Activated T-cell treated with anti-CD3 and anti-CD28 coated beads, Interleukin-2, amount 50 U/mL, for 4 hours (primary cell): Measurements from ENCODE around the gene SOHLH2. TPM values are rescaled to one million over a fixed set of nuclear protein-coding genes. Genes with fewer than 3 reads are reported as not detected.

Experiments used
- ATAC-seq, 2 donors: fragments of 200-7000 bp; cut with Tn5 transposase; one replicate each; pipeline ENCODE4 v1.10.0; 2021
- DNase-seq: peaks from one replicate; pipeline ENCODE4 v3.0.0-alpha.2; 2020
- H3K27me3 Mint-ChIP-seq: one replicate; pipeline ENCODE4 v1.8.0; 2021; ENCODE audit warnings: low read depth, mixed read lengths
- H3K36me3 Mint-ChIP-seq: one replicate; pipeline ENCODE4 v1.8.0; 2022; ENCODE audit warnings: mixed read lengths; ENCODE audit not compliant: insufficient read depth
- H3K4me1 Mint-ChIP-seq: one replicate; pipeline ENCODE4 v1.8.0; 2021; ENCODE audit warnings: low read depth, mixed read lengths
- H3K4me3 Mint-ChIP-seq: one replicate; pipeline ENCODE4 v1.8.0; 2021; ENCODE audit warnings: mild to moderate bottlenecking, moderate library complexity, mixed read lengths
- H3K9me3 Mint-ChIP-seq: one replicate; pipeline ENCODE4 v1.8.0; 2021; ENCODE audit warnings: mixed read lengths
- total RNA-seq, 3 donors: library from RNA; stranded (reverse); gene quantifications; one replicate each; pipeline ENCODE4 v1.2.1, GENCODE V29; 2021

SOHLH2 gene
- total RNA-seq, 3 donors from 2014 or later, result not detected

DNA sequence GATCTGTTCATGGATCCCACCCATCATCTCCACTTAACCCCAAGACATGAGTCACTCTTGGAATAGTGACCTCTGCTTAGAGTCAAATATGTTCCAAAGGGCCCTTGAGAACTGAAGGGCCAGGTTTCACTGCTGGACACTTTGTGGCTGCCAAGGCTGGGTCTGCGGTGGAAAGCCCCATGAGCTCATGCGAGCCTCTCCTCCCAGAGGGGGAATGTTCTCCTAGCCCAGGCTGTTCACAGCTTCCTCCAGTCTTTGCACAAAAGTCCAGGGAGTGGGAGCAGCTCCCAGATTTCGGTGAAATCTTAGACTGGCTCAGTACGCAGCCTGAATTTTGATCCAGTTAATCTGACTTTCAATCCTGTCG lies 82.4 kb downstream of the SOHLH2 start:
- DNase-seq (no peak), ATAC-seq (no peak)
- H3K36me3 Mint-ChIP-seq, result no peaks in the 10 kb centered on the region
- no peak overlapping the region for H3K4me3 Mint-ChIP-seq
- H3K27me3 Mint-ChIP-seq, result peaks cover 30% of the 10 kb centered on the region
- no peaks in the 10 kb centered on the region for H3K4me1 Mint-ChIP-seq
- H3K9me3 Mint-ChIP-seq, result no peaks in the 10 kb centered on the region

DNA sequence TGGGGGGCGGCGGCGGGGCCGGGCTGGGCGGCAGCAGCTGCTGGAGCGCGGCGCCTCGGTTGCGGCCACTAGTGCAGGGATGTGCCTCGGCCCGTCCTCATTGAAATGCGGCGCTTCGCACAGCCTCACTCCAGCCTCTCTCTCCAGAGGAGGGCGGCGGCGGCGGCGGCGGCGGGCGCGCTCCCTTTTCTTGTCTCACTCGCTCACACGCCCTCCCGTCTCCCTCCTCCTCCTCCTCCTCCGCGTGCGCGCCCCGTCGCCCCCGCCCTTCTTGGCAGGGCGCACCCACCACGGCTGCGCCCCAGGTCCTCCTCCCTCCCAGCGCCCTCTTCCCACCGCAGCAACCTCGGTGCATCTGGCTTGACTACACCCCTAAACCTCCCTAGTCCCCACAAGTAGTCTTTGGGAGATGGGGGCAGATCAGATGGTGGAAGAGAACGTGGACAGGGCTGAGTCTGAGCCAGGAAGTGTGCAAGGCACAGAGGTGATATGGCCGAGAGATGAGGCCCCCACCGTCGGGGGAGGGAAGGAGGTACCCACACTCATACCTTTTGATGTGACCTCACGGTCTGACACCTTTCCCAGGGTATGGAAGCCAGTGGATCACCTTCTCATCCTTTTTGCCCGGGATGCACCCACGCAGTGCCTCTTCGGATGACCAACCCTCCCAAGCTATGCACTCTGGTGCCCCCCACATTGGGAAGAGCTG lies 83.0 kb downstream of the SOHLH2 start, which contains the start of gene DCLK1:
Gene DCLK1, minus strand, starts transcription at position 161 of the 709 bp plus-strand sequence.
- DNase-seq (no peak), ATAC-seq (peak in 1 of 2 donors; percentile 40)
- Mint-ChIP-seq H3K9me3 (no peaks in the 10 kb centered on the region), H3K4me1 (no peaks in the 10 kb centered on the region), H3K36me3 (no peaks in the 10 kb centered on the region), H3K4me3 (no peak within 1 kb of the TSS), H3K27me3 (peaks cover 30% of the 10 kb centered on the region)

DNA sequence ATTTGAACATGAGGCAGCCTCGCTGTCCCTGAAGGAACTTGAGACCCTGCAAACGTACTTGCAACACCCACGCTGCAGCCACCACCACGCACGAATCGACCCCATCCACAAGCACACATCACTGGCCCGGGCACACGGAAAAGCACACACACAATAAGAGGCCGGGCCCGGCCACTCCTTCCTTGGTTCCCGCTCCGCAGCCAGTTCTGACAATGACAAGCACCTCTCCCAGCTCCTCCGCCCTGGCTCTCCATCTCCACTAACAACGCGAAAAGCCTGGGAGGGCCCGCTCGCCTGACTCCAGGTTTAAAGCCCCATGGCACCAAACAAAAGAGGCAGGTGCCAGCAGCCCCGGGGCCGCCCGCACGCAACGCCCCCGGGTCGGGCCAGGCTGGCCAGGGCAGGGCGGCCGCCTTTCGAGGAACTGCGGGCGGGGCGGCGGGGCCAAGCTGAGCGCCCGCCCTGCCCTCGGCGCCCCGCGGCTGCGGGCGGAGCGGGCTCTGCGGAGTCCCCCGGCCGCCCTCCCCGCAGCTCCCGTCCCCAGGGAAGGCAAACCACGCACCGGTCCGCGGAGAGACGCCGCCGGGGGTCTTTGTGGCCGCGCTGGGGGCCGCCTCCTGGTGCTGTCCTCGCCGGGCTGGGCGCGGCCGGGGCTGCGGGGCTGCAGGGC lies 83.7 kb downstream of the SOHLH2 start:
- no peak for DNase-seq
- no peaks in the 10 kb centered on the region for H3K4me1 Mint-ChIP-seq
- no peaks in the 10 kb centered on the region for H3K9me3 Mint-ChIP-seq
- peaks cover 30% of the 10 kb centered on the region for H3K27me3 Mint-ChIP-seq
- no peaks in the 10 kb centered on the region for H3K36me3 Mint-ChIP-seq
- H3K4me3 Mint-ChIP-seq, result no peak overlapping the region
- ATAC-seq, result peak in 1 of 2 donors; percentile 33

DNA sequence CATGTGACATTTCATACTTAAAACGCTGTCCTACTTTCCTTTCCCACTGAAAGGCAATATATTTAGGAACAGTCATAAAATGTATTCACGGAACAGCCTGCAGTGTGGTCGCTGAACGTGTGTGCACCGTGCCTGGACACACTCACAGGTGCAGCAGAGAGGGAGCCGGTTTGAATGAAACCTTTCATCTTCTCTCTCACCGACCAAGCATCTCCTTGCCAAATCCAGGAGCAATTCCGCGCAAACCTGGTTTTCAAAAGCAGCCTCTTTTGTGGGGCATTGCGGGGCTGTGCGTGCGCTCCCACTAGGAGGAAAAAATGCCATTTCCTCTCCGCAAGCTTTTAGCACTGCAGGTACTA lies 84.2 kb downstream of the SOHLH2 start:
- H3K36me3 Mint-ChIP-seq, result no peaks in the 10 kb centered on the region
- ATAC-seq, result no peak
- no peak overlapping the region for H3K4me3 Mint-ChIP-seq
- peaks cover 28% of the 10 kb centered on the region for H3K27me3 Mint-ChIP-seq
- H3K4me1 Mint-ChIP-seq, result no peaks in the 10 kb centered on the region
- DNase-seq, result no peak
- no peaks in the 10 kb centered on the region for H3K9me3 Mint-ChIP-seq

DNA sequence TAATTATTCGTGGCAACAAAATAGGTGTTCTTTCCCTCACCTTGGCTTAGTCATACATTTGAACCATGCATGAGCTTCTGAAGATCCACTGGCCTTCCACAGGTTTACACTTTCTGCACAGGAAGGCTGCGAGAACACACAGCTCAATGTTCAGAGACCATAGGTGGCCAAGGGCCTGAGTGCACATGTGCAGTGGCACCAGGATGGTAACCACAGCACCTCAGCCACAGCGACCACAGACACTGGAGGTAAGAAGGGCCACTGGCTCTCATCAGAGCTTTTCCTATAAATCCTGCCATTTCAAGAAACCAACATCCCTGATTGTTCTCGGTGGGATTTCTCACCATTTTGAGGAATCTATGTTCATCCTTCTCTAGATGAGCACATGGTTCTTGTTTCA lies 84.8 kb downstream of the SOHLH2 start:
- Mint-ChIP-seq H3K36me3 (no peaks in the 10 kb centered on the region), H3K4me1 (no peaks in the 10 kb centered on the region), H3K9me3 (no peaks in the 10 kb centered on the region), H3K27me3 (peaks cover 31% of the 10 kb centered on the region), H3K4me3 (no peak overlapping the region)
- no peak for DNase-seq
- ATAC-seq, result no peak

DNA sequence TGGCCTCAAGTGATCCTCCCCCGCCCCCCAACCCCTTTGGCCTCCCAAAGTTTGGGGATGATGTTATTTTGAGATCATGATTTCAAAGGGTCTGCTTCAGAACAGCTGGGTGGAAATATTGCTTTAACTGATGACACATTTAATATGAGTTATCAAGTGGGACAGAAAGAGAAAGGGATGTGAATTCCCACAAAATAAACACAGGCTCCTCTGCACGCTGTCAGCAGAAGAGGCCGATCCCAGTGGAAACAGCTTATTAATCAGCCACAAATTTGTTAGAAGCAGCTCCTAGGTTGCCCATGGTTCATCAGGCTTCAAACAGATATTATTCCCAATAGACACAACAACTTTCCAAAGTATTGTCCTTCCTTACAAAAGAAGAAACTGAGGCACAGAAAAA lies 87.9 kb downstream of the SOHLH2 start:
- no peak overlapping the region for H3K4me3 Mint-ChIP-seq
- no peaks in the 10 kb centered on the region for H3K9me3 Mint-ChIP-seq
- H3K4me1 Mint-ChIP-seq, result no peaks in the 10 kb centered on the region
- no peaks in the 10 kb centered on the region for H3K36me3 Mint-ChIP-seq
- ATAC-seq (no peak), DNase-seq (no peak)
- peaks cover 14% of the 10 kb centered on the region for H3K27me3 Mint-ChIP-seq

DNA sequence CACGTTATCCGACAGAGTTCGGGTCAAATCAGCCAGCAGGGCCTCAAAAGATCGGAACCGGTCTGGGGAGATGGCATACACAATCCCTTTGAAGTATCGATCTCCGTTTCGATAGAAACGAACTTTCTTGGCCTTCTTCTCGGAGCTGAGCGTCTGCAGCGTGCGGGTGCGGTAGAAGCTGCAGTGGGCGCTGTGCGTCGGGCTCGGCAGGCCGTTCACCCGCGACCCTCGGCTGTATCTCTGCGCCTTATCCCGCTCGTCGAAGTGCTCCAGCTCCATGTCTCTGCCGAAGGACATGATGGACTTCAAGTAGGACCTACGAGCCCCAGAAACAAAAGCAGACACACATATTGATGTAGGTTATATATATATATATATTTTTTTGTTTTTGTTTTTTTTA lies 88.5 kb downstream of the SOHLH2 start:
- H3K9me3 Mint-ChIP-seq, result no peaks in the 10 kb centered on the region
- H3K27me3 Mint-ChIP-seq, result peaks cover 13% of the 10 kb centered on the region
- no peaks in the 10 kb centered on the region for H3K4me1 Mint-ChIP-seq
- H3K4me3 Mint-ChIP-seq, result no peak overlapping the region
- DNase-seq (no peak), ATAC-seq (no peak)
- no peaks in the 10 kb centered on the region for H3K36me3 Mint-ChIP-seq

DNA sequence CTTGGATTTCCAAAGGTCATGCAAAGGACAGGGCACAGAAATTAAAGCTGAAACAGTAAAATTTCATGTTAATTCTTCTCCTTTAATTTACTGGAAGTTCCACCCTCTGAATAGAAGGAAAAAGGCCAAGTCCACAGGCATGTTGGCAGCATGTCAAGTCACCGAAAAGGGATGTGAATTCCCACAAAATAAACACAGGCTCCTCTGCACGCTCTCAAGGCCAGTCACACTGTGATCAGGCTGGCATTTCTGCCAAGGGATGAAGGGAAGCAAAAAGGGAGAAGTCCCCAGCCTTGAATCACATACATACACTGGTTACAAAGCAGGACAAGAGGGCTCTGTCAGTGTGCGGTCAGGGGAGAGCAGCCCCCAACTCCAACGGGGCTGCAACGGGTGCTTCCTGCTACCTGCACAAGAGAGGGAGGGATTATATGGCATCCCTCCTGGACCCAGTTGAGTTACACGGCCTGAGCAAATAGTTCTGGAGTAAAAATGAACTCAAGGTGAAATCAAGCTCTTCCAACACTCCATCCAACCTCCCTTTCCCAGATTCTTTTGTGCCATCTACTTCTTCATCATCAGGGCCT lies 90.0 kb downstream of the SOHLH2 start:
- no peak for ATAC-seq
- H3K4me1 Mint-ChIP-seq, result no peaks in the 10 kb centered on the region
- peaks cover 3% of the 10 kb centered on the region for H3K27me3 Mint-ChIP-seq
- no peak for DNase-seq
- no peak overlapping the region for H3K4me3 Mint-ChIP-seq
- no peaks in the 10 kb centered on the region for H3K9me3 Mint-ChIP-seq
- no peaks in the 10 kb centered on the region for H3K36me3 Mint-ChIP-seq

Other genes with a start within 250 kb of the SOHLH2 start
- not detected for gene DCLK1, start 83.2 kb downstream of the SOHLH2 start, total RNA-seq
- gene CCDC169, start 83.3 kb upstream of the SOHLH2 start, total RNA-seq, result under 1 TPM in 1 of 3 donors, not detected in 2; 0.76 TPM
- gene SPART, start 131.8 kb upstream of the SOHLH2 start, total RNA-seq, result 10 to 100 TPM; 28.5 to 32.8 (median 30.6) TPM
- gene CCNA1, start 217.9 kb upstream of the SOHLH2 start, total RNA-seq, result not detected